C4-2B (cell line): ENCODE measurements around the gene PPIF.

Experiments used
- H3K27ac ChIP-seq: fragments of 450-650 bp; 2 replicates; pipeline ENCODE4 v1.5.1; 2017
- ZFX ChIP-seq: fragments of 450-650 bp; IDR thresholded peaks from 2 replicates; pipeline ENCODE4 v1.6.1; 2017
- TF ChIP-seq, protein P1 (sequence below): fragments of 450-650 bp; conservative IDR thresholded peaks from 2 replicates; pipeline ENCODE4 v1.5.1; 2017; ENCODE audit warnings: mild to moderate bottlenecking

PPIF gene

DNA sequence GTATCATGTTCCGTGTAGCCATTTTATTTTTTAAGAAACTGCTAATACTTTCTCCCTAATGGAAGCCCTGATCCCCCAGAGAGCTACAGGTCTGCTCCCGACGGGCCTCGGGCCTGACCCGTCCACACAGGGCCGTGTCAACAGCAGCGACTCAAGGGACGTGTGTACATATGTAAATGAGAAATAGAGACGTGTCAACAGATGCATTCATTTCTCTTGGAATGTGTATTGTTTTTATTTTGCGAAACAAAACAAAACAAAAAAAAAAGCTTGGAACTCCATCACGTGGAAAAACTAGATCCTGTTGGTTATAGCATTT is 31.7 kb upstream of the PPIF start:
- TF ChIP-seq ZFX: no peak
- TF ChIP-seq, protein P1, sequence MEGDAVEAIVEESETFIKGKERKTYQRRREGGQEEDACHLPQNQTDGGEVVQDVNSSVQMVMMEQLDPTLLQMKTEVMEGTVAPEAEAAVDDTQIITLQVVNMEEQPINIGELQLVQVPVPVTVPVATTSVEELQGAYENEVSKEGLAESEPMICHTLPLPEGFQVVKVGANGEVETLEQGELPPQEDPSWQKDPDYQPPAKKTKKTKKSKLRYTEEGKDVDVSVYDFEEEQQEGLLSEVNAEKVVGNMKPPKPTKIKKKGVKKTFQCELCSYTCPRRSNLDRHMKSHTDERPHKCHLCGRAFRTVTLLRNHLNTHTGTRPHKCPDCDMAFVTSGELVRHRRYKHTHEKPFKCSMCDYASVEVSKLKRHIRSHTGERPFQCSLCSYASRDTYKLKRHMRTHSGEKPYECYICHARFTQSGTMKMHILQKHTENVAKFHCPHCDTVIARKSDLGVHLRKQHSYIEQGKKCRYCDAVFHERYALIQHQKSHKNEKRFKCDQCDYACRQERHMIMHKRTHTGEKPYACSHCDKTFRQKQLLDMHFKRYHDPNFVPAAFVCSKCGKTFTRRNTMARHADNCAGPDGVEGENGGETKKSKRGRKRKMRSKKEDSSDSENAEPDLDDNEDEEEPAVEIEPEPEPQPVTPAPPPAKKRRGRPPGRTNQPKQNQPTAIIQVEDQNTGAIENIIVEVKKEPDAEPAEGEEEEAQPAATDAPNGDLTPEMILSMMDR: no peak
- no peak overlapping the region for H3K27ac ChIP-seq

DNA sequence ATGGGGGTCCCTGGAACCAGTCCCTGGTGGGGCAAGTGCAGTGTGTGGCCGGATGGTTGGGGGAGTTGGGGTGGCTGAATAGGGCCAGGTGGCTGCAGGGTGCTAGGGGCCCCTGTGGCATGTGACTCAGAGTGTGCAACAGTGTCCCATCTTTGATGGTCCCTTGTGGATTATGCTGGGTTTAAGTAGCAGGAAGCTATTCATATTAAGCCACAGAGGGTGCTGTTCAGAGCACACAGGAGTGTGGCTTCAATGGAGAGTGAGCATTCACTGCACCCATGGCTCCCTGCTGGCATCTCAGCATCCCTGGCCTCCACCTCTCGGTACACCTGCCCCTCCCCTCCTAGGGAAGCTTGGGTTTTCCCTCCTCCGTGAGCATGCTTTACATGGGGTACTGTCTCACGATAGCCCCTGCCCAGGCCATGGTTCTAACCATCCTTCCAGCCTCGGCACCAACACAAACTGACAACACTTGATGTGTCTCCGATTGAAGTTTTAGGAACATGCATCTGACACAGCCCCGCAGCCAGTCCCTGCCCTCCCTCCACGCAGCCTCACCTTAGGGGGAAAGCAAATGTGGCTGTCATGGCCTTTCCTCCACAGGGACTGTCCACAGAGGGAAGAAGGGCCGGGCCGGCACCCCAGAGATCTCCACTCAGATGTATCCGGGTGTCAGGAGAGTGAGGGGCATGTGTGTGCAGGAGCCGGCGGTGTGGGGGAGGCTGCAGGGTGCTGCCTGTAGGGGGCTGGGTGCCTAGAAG is 30.4 kb upstream of the PPIF start:
- no peak for TF ChIP-seq ZFX
- TF ChIP-seq, protein P1: no peak
- H3K27ac ChIP-seq: no peak overlapping the region

- TF ChIP-seq, protein P1: no peak
- TF ChIP-seq ZFX: no peak
- no peak overlapping the region for H3K27ac ChIP-seq
Observed at GRCh38 chr10:79318369-79318768, 28.9 kb upstream of the PPIF start.

GRCh38 chr10:79319115-79319771 is 28.0 kb upstream of the PPIF start:
- TF ChIP-seq, protein P1: no peak
- TF ChIP-seq ZFX: no peak
- H3K27ac ChIP-seq: no peak overlapping the region

DNA sequence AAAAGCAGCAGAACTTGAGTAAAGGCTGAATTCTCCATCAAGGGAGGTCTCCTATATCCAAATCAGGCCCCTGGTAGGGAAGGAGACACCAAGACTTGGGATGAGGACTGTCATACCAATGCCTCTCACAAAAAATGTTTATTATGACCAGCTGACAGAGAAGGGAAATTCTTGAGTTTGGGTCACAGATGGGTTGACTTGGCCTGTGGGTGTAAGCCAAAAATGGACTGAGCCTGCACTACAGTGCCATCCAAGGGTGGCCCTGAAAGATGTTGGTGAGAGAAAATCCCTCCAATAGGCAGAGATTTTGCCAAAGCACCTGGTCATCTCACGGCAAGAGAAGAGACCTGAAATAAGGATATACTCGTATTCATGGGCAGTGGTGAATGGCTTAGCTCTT is 27.0 kb upstream of the PPIF start:
- no peak overlapping the region for H3K27ac ChIP-seq
- TF ChIP-seq, protein P1: no peak
- TF ChIP-seq ZFX: no peak

- 0 out of 2 replicates have a peak, but pooled peaks have one; percentile 19 for TF ChIP-seq ZFX
- TF ChIP-seq, protein P1: no peak
- no peak overlapping the region for H3K27ac ChIP-seq
Observed at GRCh38 chr10:79320820-79321493, 26.3 kb upstream of the PPIF start.

DNA sequence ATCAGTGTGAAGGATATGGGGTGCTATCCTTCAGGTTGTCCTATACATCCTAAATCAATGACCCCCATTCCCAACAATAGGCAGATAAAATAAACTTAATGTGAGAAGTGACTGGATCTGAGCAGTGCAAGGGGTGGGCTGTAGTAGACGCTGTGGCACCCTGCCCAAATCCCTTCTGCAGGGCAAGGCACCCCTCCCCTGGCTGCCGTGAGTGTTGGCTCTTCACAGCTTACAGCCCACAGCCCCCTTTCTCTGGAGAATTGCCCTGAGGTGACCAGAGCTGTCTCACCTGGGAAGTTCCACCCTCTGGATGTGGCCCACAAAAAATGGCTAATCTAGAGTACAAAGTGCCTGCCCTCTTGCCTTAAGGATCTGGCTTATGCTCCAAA is 25.8 kb upstream of the PPIF start:
- no peak for TF ChIP-seq ZFX
- TF ChIP-seq, protein P1: no peak
- no peak overlapping the region for H3K27ac ChIP-seq
